Glutamatergic neuron (in vitro differentiated cells): ENCODE results near the gene HBQ1. TPM values are rescaled to one million over a fixed set of nuclear protein-coding genes. Genes with fewer than 3 reads are reported as not detected.
A peak's percentile ranks its signal among the peaks of the same experiment; 100 is the strongest.
"Not testable (repeated sequence)": the region's sequence is repeated elsewhere in the genome, so short reads cannot be mapped to it uniquely, and the experiment has no call there.

Experiments used
- DNase-seq: peaks from one replicate; pipeline ENCODE4 v3.0.0; 2022
- H3K27ac Mint-ChIP-seq: one replicate; pipeline ENCODE4 v1.8.0; 2020; ENCODE audit warnings: mild to moderate bottlenecking, mixed read lengths, inconsistent platforms; ENCODE audit not compliant: unreplicated experiment
- H3K27me3 Mint-ChIP-seq: one replicate; pipeline ENCODE4 v1.8.0; 2020; ENCODE audit warnings: mild to moderate bottlenecking, moderate library complexity, mixed read lengths, inconsistent platforms; ENCODE audit not compliant: unreplicated experiment
- H3K36me3 Mint-ChIP-seq: one replicate; pipeline ENCODE4 v1.8.0; 2020; ENCODE audit warnings: mild to moderate bottlenecking, mixed read lengths, inconsistent platforms; ENCODE audit not compliant: unreplicated experiment
- H3K4me1 Mint-ChIP-seq: one replicate; pipeline ENCODE4 v1.8.0; 2020; ENCODE audit warnings: mild to moderate bottlenecking, low read depth, mixed read lengths, inconsistent platforms; ENCODE audit not compliant: unreplicated experiment
- H3K4me3 Mint-ChIP-seq: one replicate; pipeline ENCODE4 v1.8.0; 2020; ENCODE audit warnings: mild to moderate bottlenecking, mixed read lengths, inconsistent platforms; ENCODE audit not compliant: unreplicated experiment
- H3K9me3 Mint-ChIP-seq: one replicate; pipeline ENCODE4 v1.8.0; 2020; ENCODE audit warnings: mild to moderate bottlenecking, moderate library complexity, mixed read lengths, inconsistent platforms; ENCODE audit not compliant: unreplicated experiment
- total RNA-seq: library from RNA; stranded (reverse); fragmentation: NEBNext Ultra II Directional; extraction: Animal tissue kit (Norgen Biotek cat#: 25700); gene quantifications from one replicate; pipeline ENCODE4 v1.2.1, GENCODE V29; 2021; ENCODE audit not compliant: unreplicated experiment
- TF ChIP-seq, protein P1 (sequence below): fragments of 200-600 bp; sonication (generic); IDR thresholded peaks from one replicate; pipeline ENCODE4 v1.5.0; 2021; ENCODE audit not compliant: partially characterized antibody, unreplicated experiment

The HBQ1 gene
- total RNA-seq, 1 donor from 2014 or later = 1.5 TPM

DNA sequence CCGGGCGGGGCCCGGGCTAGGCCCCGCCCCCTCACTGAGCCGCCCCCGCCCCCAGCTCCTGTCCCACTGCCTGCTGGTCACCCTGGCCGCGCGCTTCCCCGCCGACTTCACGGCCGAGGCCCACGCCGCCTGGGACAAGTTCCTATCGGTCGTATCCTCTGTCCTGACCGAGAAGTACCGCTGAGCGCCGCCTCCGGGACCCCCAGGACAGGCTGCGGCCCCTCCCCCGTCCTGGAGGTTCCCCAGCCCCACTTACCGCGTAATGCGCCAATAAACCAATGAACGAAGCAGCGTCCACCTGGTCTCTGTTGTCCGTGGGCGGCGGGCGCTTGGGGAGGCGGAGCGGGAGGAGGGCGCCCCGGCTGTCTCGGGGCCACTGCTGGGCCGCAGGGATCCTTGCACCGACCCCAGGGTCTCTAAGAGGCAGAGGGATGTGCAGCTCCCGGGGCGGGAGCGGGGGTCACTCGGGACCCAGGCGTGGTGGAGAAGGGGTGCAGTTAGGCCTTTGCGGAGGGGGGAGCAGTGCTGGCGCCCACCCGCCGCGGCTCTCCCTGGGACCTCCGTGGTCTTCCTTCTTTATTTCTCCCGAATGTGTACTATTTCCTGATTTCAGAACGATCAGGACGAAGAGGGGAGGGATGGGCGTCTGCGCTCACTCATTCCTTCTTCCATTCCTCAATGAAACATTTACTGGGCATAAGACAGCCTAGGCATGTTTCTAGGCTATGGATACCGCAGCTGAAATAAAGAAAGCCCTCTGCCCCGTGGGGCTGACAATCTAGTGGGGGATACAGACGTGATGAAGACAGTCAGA, 25.8 kb upstream of the HBQ1 start:
- Mint-ChIP-seq H3K27ac (peak overlapping the region; percentile 57), H3K36me3 (no peaks in the 10 kb centered on the region), H3K4me1 (peaks cover 9% of the 10 kb centered on the region), H3K4me3 (peak overlapping the region; percentile 90), H3K9me3 (peaks cover 9% of the 10 kb centered on the region), H3K27me3 (peaks cover 11% of the 10 kb centered on the region)
- TF ChIP-seq, protein P1, sequence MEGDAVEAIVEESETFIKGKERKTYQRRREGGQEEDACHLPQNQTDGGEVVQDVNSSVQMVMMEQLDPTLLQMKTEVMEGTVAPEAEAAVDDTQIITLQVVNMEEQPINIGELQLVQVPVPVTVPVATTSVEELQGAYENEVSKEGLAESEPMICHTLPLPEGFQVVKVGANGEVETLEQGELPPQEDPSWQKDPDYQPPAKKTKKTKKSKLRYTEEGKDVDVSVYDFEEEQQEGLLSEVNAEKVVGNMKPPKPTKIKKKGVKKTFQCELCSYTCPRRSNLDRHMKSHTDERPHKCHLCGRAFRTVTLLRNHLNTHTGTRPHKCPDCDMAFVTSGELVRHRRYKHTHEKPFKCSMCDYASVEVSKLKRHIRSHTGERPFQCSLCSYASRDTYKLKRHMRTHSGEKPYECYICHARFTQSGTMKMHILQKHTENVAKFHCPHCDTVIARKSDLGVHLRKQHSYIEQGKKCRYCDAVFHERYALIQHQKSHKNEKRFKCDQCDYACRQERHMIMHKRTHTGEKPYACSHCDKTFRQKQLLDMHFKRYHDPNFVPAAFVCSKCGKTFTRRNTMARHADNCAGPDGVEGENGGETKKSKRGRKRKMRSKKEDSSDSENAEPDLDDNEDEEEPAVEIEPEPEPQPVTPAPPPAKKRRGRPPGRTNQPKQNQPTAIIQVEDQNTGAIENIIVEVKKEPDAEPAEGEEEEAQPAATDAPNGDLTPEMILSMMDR = no peak
- DNase-seq = no peak

DNA sequence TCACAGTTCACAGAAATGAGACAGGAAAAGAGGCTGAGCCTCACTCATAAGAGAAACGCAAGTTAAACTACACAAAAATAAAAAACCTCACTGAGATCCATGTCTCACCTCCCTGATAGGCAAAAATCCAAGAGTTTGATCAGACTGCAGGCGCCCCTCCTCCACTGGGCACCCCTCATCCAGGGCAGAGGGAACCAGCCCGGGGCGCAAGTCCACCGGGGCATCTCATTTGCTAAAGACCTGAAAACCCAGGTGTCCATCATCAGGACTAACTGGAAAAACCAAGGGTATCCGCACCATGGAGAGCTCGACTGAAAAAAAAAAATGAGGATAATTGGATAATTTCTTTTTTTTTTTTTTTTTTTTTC, 25.2 kb upstream of the HBQ1 start:
- peak overlapping the region; percentile 90 for H3K4me3 Mint-ChIP-seq
- peaks cover 13% of the 10 kb centered on the region for H3K27me3 Mint-ChIP-seq
- peak overlapping the region; percentile 57 for H3K27ac Mint-ChIP-seq
- DNase-seq = no peak
- H3K4me1 Mint-ChIP-seq = peaks cover 10% of the 10 kb centered on the region
- no peaks in the 10 kb centered on the region for H3K36me3 Mint-ChIP-seq
- TF ChIP-seq, protein P1 = no peak
- H3K9me3 Mint-ChIP-seq = peaks cover 11% of the 10 kb centered on the region

DNA sequence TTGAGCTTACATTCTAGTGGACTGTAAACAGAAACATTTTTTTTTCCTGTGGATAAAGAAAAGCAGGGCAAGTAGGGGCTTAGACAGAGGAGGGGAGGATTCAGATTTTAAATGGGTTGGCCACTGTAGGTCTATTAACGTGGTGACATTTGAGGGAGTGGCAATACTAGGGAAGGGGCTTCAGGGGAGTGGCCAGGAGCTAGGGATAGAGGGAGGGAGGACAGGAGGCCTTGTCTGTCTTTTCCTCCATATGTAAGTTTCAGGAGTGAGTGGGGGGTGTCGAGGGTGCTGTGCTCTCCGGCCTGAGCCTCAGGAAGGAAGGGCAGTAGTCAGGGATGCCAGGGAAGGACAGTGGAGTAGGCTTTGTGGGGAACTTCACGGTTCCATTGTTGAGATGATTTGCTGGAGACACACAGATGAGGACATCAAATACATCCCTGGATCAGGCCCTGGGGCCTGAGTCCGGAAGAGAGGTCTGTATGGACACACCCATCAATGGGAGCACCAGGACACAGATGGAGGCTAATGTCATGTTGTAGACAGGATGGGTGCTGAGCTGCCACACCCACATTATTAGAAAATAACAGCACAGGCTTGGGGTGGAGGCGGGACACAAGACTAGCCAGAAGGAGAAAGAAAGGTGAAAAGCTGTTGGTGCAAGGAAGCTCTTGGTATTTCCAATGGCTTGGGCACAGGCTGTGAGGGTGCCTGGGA, 21.0 kb upstream of the HBQ1 start:
- Mint-ChIP-seq H3K27me3 (peaks cover 12% of the 10 kb centered on the region), H3K27ac (peak overlapping the region; percentile 52), H3K4me3 (peak overlapping the region; percentile 46), H3K4me1 (peaks cover 10% of the 10 kb centered on the region), H3K36me3 (peaks cover 5% of the 10 kb centered on the region), H3K9me3 (peaks cover 15% of the 10 kb centered on the region)
- TF ChIP-seq, protein P1 = no peak
- DNase-seq = no peak

DNA sequence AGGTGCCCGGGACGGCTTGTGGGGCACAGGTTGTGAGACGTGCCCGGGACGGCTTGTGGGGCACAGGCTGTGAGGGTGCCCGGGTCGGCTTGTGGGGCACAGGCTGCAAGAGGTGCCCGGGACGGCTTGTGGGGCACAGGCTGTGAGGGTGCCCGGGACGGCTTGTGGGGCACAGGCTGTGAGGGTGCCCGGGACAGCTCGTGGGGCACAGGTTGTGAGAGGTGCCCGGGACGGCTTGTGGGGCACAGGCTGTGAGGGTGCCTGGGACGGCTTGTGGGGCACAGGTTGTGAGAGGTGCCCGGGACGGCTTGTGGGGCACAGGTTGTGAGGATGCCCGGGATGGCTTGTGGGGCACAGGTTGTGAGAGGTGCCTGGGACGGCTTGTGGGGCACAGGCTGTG, 20.0 kb upstream of the HBQ1 start:
- not testable (repeated sequence) for DNase-seq, H3K36me3 Mint-ChIP-seq, H3K4me1 Mint-ChIP-seq, H3K27ac Mint-ChIP-seq, H3K4me3 Mint-ChIP-seq, H3K27me3 Mint-ChIP-seq
- H3K9me3 Mint-ChIP-seq = peaks cover 10% of the 10 kb centered on the region

DNA sequence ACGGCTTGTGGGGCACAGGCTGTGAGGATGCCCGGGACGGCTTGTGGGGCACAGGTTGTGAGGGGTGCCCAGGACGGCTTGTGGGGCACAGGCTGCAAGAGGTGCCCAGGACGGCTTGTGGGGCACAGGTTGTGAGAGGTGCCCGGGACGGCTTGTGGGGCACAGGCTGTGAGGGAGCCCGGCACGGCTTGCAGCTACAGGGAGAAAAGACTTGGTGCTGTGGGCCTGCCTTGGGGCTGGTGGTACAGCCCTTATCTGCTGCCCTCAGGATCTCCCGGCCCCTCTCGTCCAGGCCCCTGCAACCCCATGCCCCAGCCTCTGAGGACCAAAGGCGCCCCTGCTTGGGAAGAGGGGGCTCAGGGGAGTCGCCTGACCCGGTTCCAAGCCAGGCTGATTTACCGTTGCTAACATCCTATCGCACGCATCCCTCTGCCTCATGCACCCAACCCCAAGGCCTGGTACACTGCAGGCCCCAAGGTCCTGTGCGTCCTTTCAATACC, 19.5 kb upstream of the HBQ1 start:
- no peak for DNase-seq
- Mint-ChIP-seq H3K4me3 (no peak overlapping the region), H3K36me3 (peaks cover 5% of the 10 kb centered on the region), H3K27ac (no peak overlapping the region), H3K9me3 (peaks cover 10% of the 10 kb centered on the region), H3K4me1 (peaks cover 6% of the 10 kb centered on the region), H3K27me3 (peaks cover 7% of the 10 kb centered on the region)
- TF ChIP-seq, protein P1 = no peak
